IMR-90 (cell line): ENCODE measurements around the gene HDGFL2. TPM values are rescaled to one million over a fixed set of nuclear protein-coding genes. Genes with fewer than 3 reads are reported as not detected.
A peak's percentile ranks its signal among the peaks of the same experiment; 100 is the strongest.

Source experiments
- ATAC-seq: fragments of 200-7000 bp; cut with Tn5 transposase; 2 replicates; pipeline ENCODE4 v1.9.1; 2020; ENCODE audit warnings: low read depth, mild to moderate bottlenecking, moderate library complexity
- BruUV-seq: library from RNA; stranded (reverse); fragments of 400-500 nt; replicated peaks from 2 replicates; lab custom pipeline; 2021; lab: Mats Ljungman, UMichigan
- CTCF ChIA-PET: fragments of 300-600 bp; formaldehyde crosslinking; extraction: SDS; loops from one replicate; lab custom pipeline; 2021; ENCODE audit warnings: antibody characterized with exemption; lab: Yijun Ruan, JAX
- POLR2A ChIA-PET: fragments of 300-600 bp; sonication (Branson Sonifier 250); formaldehyde crosslinking; loops from one replicate; lab custom pipeline; 2022; ENCODE audit warnings: antibody characterized with exemption; ENCODE audit not compliant: unreplicated experiment; lab: Charles Lee
- DNase-seq: peaks from one replicate; pipeline ENCODE4 v3.0.0; 2013
- H2AFZ ChIP-seq: replicated peaks from 2 replicates; pipeline ENCODE3; 2013; ENCODE audit warnings: low read length, mild to moderate bottlenecking; ENCODE audit not compliant: poor library complexity
- H2AK5ac ChIP-seq: 2 replicates; pipeline ENCODE4 v1.6.1; 2013; ENCODE audit warnings: low read depth, low read length, inconsistent platforms
- H2AK9ac ChIP-seq: replicated peaks from 2 replicates; pipeline ENCODE3; 2013; ENCODE audit warnings: mild to moderate bottlenecking, low read depth, low read length, moderate library complexity; ENCODE audit not compliant: poor library complexity
- H2BK120ac ChIP-seq: 2 replicates; pipeline ENCODE4 v1.6.1; 2013; ENCODE audit warnings: low read depth, low read length, inconsistent platforms
- H2BK15ac ChIP-seq: 3 replicates; pipeline ENCODE4 v1.6.1; 2013; ENCODE audit warnings: low read depth, low read length, inconsistent platforms
- H2BK20ac ChIP-seq: 2 replicates; pipeline ENCODE4 v1.6.1; 2013; ENCODE audit warnings: low read depth, mild to moderate bottlenecking, inconsistent platforms, low read length, moderate library complexity
- H2BK5ac ChIP-seq: 2 replicates; pipeline ENCODE4 v1.6.1; 2013; ENCODE audit warnings: mild to moderate bottlenecking, low read depth, low read length, inconsistent platforms; ENCODE audit not compliant: poor library complexity, severe bottlenecking
- H3K14ac ChIP-seq: replicated peaks from 2 replicates; pipeline ENCODE4 v1.6.1; 2013; ENCODE audit warnings: low read depth, low read length, inconsistent platforms
- H3K18ac ChIP-seq: 2 replicates; pipeline ENCODE4 v1.6.1; 2013; ENCODE audit warnings: low read depth, low read length, control low read depth
- H3K23ac ChIP-seq: 2 replicates; pipeline ENCODE4 v1.6.1; 2013; ENCODE audit warnings: low read depth, low read length, inconsistent platforms
- H3K27ac ChIP-seq: 2 replicates; pipeline ENCODE4 v1.5.1; 2013; ENCODE audit warnings: mild to moderate bottlenecking, control low read depth, low read length; ENCODE audit not compliant: insufficient read depth
- H3K27me3 ChIP-seq: 2 replicates; pipeline ENCODE4 v1.6.1; 2013; ENCODE audit warnings: low read length; ENCODE audit not compliant: control insufficient read depth, insufficient read depth
- H3K36me3 ChIP-seq: 2 replicates; pipeline ENCODE4 v1.6.1; 2013; ENCODE audit warnings: low read length, mixed read lengths; ENCODE audit not compliant: control insufficient read depth, insufficient read depth
- H3K4ac ChIP-seq: 2 replicates; pipeline ENCODE4 v1.6.1; 2013; ENCODE audit warnings: low read depth, low read length, inconsistent platforms
- H3K4me1 ChIP-seq: 2 replicates; pipeline ENCODE4 v1.6.1; 2013; ENCODE audit warnings: low read length, mixed read lengths; ENCODE audit not compliant: control insufficient read depth, insufficient read depth
- H3K4me2 ChIP-seq: 2 replicates; pipeline ENCODE4 v1.6.1; 2013; ENCODE audit warnings: low read depth, mild to moderate bottlenecking, control low read depth, low read length, moderate library complexity
- H3K4me3 ChIP-seq: 2 replicates; pipeline ENCODE4 v1.5.1; 2013; ENCODE audit warnings: low read depth, mild to moderate bottlenecking, control low read depth, low read length, moderate library complexity; ENCODE audit not compliant: insufficient read depth
- H3K56ac ChIP-seq: 2 replicates; pipeline ENCODE4 v1.6.1; 2013; ENCODE audit warnings: low read length, inconsistent platforms; ENCODE audit not compliant: insufficient read depth; ENCODE audit errors: extremely low read depth
- H3K79me1 ChIP-seq, 2 experiments: 2 replicates each; pipeline ENCODE4 v1.6.1; 2013; ENCODE audit warnings: low read length in 2 of 2, inconsistent platforms in 1 of 2, low read depth in 1 of 2
- H3K9ac ChIP-seq: 2 replicates; pipeline ENCODE4 v1.6.1; 2013; ENCODE audit warnings: low read depth, low read length, control low read depth
- H3K9me1 ChIP-seq: 2 replicates; pipeline ENCODE4 v1.6.1; 2013; ENCODE audit warnings: low read length, inconsistent platforms; ENCODE audit not compliant: insufficient read depth
- H3K9me3 ChIP-seq: 2 replicates; pipeline ENCODE4 v1.6.1; 2013; ENCODE audit warnings: low read length; ENCODE audit not compliant: control insufficient read depth, insufficient read depth
- H4K20me1 ChIP-seq: 2 replicates; pipeline ENCODE4 v1.6.1; 2013; ENCODE audit warnings: low read length, inconsistent platforms; ENCODE audit not compliant: insufficient read depth
- H4K5ac ChIP-seq: 2 replicates; pipeline ENCODE4 v1.6.1; 2013; ENCODE audit warnings: mild to moderate bottlenecking, low read depth, low read length, control low read depth
- H4K8ac ChIP-seq, 2 experiments: 2 replicates each; pipeline ENCODE4 v1.6.1; 2013; ENCODE audit warnings: low read depth in 2 of 2, low read length in 2 of 2, control low read depth in 1 of 2, inconsistent platforms in 1 of 2
- H4K91ac ChIP-seq: 2 replicates; pipeline ENCODE4 v1.6.1; 2013; ENCODE audit warnings: low read depth, low read length, inconsistent platforms; ENCODE audit not compliant: insufficient read depth
- BHLHE40 ChIP-seq: fragments of 150-350 bp; IDR thresholded peaks from 2 replicates; pipeline ENCODE4 v1.6.1; 2016; ENCODE audit warnings: mild to moderate bottlenecking, low read depth, low read length
- CEBPB ChIP-seq: IDR thresholded peaks from 2 replicates; pipeline ENCODE4 v1.6.1; 2012; ENCODE audit warnings: low read depth, low read length, improper control_type of control experiment
- CHD1 ChIP-seq: IDR thresholded peaks from 2 replicates; pipeline ENCODE4 v1.6.1; 2012; ENCODE audit warnings: low read depth, low read length, improper control_type of control experiment
- CTCF ChIP-seq: conservative IDR thresholded peaks from 2 replicates; pipeline ENCODE4 v1.5.1; 2012; ENCODE audit warnings: mild to moderate bottlenecking, low read depth, low read length, improper control_type of control experiment
- ELK1 ChIP-seq: fragments of 150-350 bp; IDR thresholded peaks from 2 replicates; pipeline ENCODE4 v1.6.1; 2016; ENCODE audit warnings: low read depth, mild to moderate bottlenecking, low read length, moderate library complexity, borderline replicate concordance
- FOS ChIP-seq: fragments of 150-350 bp; IDR thresholded peaks from 2 replicates; pipeline ENCODE4 v1.6.1; 2016; ENCODE audit warnings: low read depth, low read length
- MAFK ChIP-seq: IDR thresholded peaks from 2 replicates; pipeline ENCODE4 v1.6.1; 2012; ENCODE audit warnings: low read depth, low read length, improper control_type of control experiment
- MAZ ChIP-seq: IDR thresholded peaks from 2 replicates; pipeline ENCODE4 v1.6.1; 2012; ENCODE audit warnings: low read depth, mild to moderate bottlenecking, low read length, improper control_type of control experiment, moderate library complexity, borderline replicate concordance
- MXI1 ChIP-seq: IDR thresholded peaks from 2 replicates; pipeline ENCODE4 v1.6.1; 2012; ENCODE audit warnings: low read depth, mild to moderate bottlenecking, low read length, moderate library complexity, borderline replicate concordance
- NFE2L2 ChIP-seq: fragments of 150-350 bp; IDR thresholded peaks from 2 replicates; pipeline ENCODE4 v1.6.1; 2016; ENCODE audit warnings: low read depth, mild to moderate bottlenecking, low read length
- POLR2A ChIP-seq: IDR thresholded peaks from 2 replicates; pipeline ENCODE4 v1.6.1; 2012; ENCODE audit warnings: mild to moderate bottlenecking, low read depth, low read length
- RAD21 ChIP-seq: IDR thresholded peaks from 2 replicates; pipeline ENCODE4 v1.6.1; 2012; ENCODE audit warnings: low read length, improper control_type of control experiment
- RCOR1 ChIP-seq: IDR thresholded peaks from 2 replicates; pipeline ENCODE4 v1.6.1; 2012; ENCODE audit warnings: mild to moderate bottlenecking, low read length, improper control_type of control experiment; ENCODE audit not compliant: insufficient replicate concordance
- RFX5 ChIP-seq: IDR thresholded peaks from 2 replicates; pipeline ENCODE4 v1.8.0; 2012; ENCODE audit warnings: low read depth, mild to moderate bottlenecking, low read length, moderate library complexity
- SMC3 ChIP-seq: fragments of 150-350 bp; IDR thresholded peaks from 2 replicates; pipeline ENCODE4 v1.6.1; 2016; ENCODE audit warnings: low read depth, mild to moderate bottlenecking, antibody characterized with exemption, low read length, moderate library complexity
- USF2 ChIP-seq: fragments of 150-350 bp; IDR thresholded peaks from 2 replicates; pipeline ENCODE4 v1.6.1; 2017; ENCODE audit warnings: mild to moderate bottlenecking, antibody characterized with exemption, low read length, low read depth
- WGBS, 2 experiments: methylation state at CpG; one replicate each; pipeline versions ENCODE4 v1.1.5 to v1.1.7; 2013; ENCODE audit warnings: missing lambda C conversion rate in 2 of 2; ENCODE audit not compliant: insufficient read length in 1 of 2; ENCODE audit errors: extremely low coverage in 2 of 2; 5-methylcytosine and 5-hydroxymethylcytosine counted together
- dilution Hi-C: fragments of 300-500 bp; cut with HindIII; formaldehyde crosslinking; loops from one replicate; pipeline ENCODE4 v1.14.3; 2018; ENCODE audit warnings: low sequenced_read_pairs; ENCODE audit not compliant: unreplicated experiment
- in situ Hi-C: fragments of 300-500 bp; cut with MboI; formaldehyde crosslinking; loops from 3 replicates; pipeline ENCODE4 v1.14.3; 2019; ENCODE audit warnings: low sequenced_read_pairs, inconsistent platforms, mixed read lengths
- intact Hi-C: fragments of 100-400 bp; cut with micrococcal nuclease; formaldehyde crosslinking; loops from 2 replicates; pipeline ENCODE4 v1.10.0; 2022
- polyA plus RNA-seq, 3 experiments: library from polyadenylated mRNA; depleted of rRNA; stranded (reverse); fragments of >200 nt; gene quantifications; 2 replicates each; pipeline ENCODE4 v1.2.3, GENCODE V29; 2012; ENCODE audit warnings: low replicate concordance in 1 of 3
- total RNA-seq: library from RNA; depleted of rRNA; stranded (reverse); fragments of >200 nt; gene quantifications from 2 replicates; pipeline ENCODE4 v1.2.3, GENCODE V29; 2012

Gene HDGFL2
- total and polyA plus RNA-seq, 2 of the 4 experiments (the other 2 are of a cell fraction), result 35.8 to 48.5 TPM

GRCh38 chr19:4507150-4507452, 35.0 kb downstream of the HDGFL2 start:
- peaks cover 4% of the 10 kb centered on the region for H3K4me1 ChIP-seq
- no peak overlapping the region for H2BK20ac ChIP-seq
- no peak overlapping the region for H2BK5ac ChIP-seq
- no TSS peak for BruUV-seq
- H3K9ac ChIP-seq, result no peak overlapping the region
- no peaks in the 10 kb centered on the region for H3K9me3 ChIP-seq
- no peak overlapping the region for H3K4ac ChIP-seq
- H3K27me3 ChIP-seq, result no peaks in the 10 kb centered on the region
- no peak overlapping the region for H3K14ac ChIP-seq
- H2BK120ac ChIP-seq, result no peak overlapping the region
- no peak overlapping the region for H2AFZ ChIP-seq
- no peak overlapping the region for H3K4me2 ChIP-seq
- peaks cover 0 to 8% of the 10 kb centered on the region in 2 experiments; a peak in 1 of 4 replicates for H3K79me1 ChIP-seq
- H4K91ac ChIP-seq, result no peak overlapping the region
- no peaks in the 10 kb centered on the region for H4K20me1 ChIP-seq
- WGBS, 2 experiments, result 92% methylated on average over 5 of the region's 12 CpGs; no CpG with 5 or more reads in 1 of the 2 experiments
- H2BK15ac ChIP-seq, result no peak overlapping the region
- no peak overlapping the region for H2AK9ac ChIP-seq
- no peak overlapping the region for H3K56ac ChIP-seq
- DNase-seq (no peak), ATAC-seq (no peak)
- intact Hi-C loops (no loop called here), dilution Hi-C loops (no loop called here), in situ Hi-C loops (no loop called here)
- ChIA-PET POLR2A (no interaction called here), CTCF (no interaction called here)
- H3K18ac ChIP-seq, result no peak overlapping the region
- H4K5ac ChIP-seq, result no peak overlapping the region
- peaks cover 29% of the 10 kb centered on the region for H3K36me3 ChIP-seq
- peak overlapping the region in 1 of 2 experiments; percentile 27; a peak in 1 of 4 replicates for H4K8ac ChIP-seq
- H3K23ac ChIP-seq, result no peak overlapping the region
- no peak overlapping the region for H3K27ac ChIP-seq
- H3K4me3 ChIP-seq, result no peak overlapping the region
- H2AK5ac ChIP-seq, result 0 out of 2 replicates have a peak overlapping the region, but pooled peaks have one; percentile 8
- peaks cover 8% of the 10 kb centered on the region; the same call in 1 of the 2 replicates for H3K9me1 ChIP-seq
- TF ChIP-seq BHLHE40, result no peak
- no peak for TF ChIP-seq USF2
- no peak for TF ChIP-seq NFE2L2
- TF ChIP-seq ELK1, result no peak
- TF ChIP-seq CHD1, result no peak
- TF ChIP-seq MAZ, result no peak
- no peak for TF ChIP-seq RAD21
- TF ChIP-seq RCOR1, result no peak
- TF ChIP-seq FOS, result no peak
- TF ChIP-seq SMC3, result no peak
- TF ChIP-seq MXI1, result no peak
- TF ChIP-seq CTCF, result no peak
- TF ChIP-seq POLR2A, result no peak
- no peak for TF ChIP-seq MAFK
- TF ChIP-seq RFX5, result no peak
- no peak for TF ChIP-seq CEBPB
